Gastroesophageal sphincter (tissue), 4 donors: ENCODE data around the gene MLXIP. TPM values are rescaled to one million over a fixed set of nuclear protein-coding genes. Genes with fewer than 3 reads are reported as not detected.

Experiments used
- ATAC-seq: fragments of 150-250 bp; one replicate; pipeline ENCODE4 v1.9.1; 2016; ENCODE audit warnings: mild to moderate bottlenecking, moderate library complexity
- H3K27ac ChIP-seq, 4 donors: fragments of 200-600 bp; sonication (generic) in 3 of 4; 1 replicate in 3 of 4; 2 replicates in 1 of 4; pipeline ENCODE4 v1.5.1; 2016 to 2019
- H3K27me3 ChIP-seq: fragments of 200-600 bp; sonication (generic); one replicate; pipeline ENCODE4 v1.5.1; 2019
- H3K36me3 ChIP-seq, 2 donors: fragments of 200-600 bp; sonication (generic); one replicate each; pipeline ENCODE4 v1.5.1; 2019; ENCODE audit warnings: control low read depth in 1 of 2
- H3K4me1 ChIP-seq, 3 donors: fragments of 200-600 bp; sonication (generic); 1 replicate in 2 of 3; 2 replicates in 1 of 3; pipeline ENCODE4 v1.5.1; 2016 to 2019; ENCODE audit warnings: control low read depth in 2 of 3
- H3K4me3 ChIP-seq, 2 donors: fragments of 200-600 bp; sonication (generic); one replicate each; pipeline ENCODE4 v1.5.1; 2019; ENCODE audit warnings: mild to moderate bottlenecking in 1 of 2, moderate library complexity in 1 of 2
- H3K9me3 ChIP-seq, 3 donors: fragments of 200-600 bp; sonication (generic); one replicate each; pipeline ENCODE4 v1.5.1; 2017 to 2019; ENCODE audit warnings: control low read depth in 2 of 3
- EP300 ChIP-seq: sonication (generic); formaldehyde crosslinking; IDR thresholded peaks from one replicate; pipeline ENCODE4 v1.6.1; 2017; ENCODE audit warnings: antibody characterized with exemption, mild to moderate bottlenecking
- POLR2A ChIP-seq, 2 donors: fragments of 450-650 bp; IDR thresholded peaks; one replicate each; pipeline ENCODE4 v1.6.1; 2017; ENCODE audit warnings: antibody characterized with exemption in 2 of 2, mild to moderate bottlenecking in 2 of 2, moderate library complexity in 1 of 2
- POLR2AphosphoS5 ChIP-seq: sonication (generic); formaldehyde crosslinking; IDR thresholded peaks from one replicate; pipeline ENCODE4 v1.6.1; 2017; ENCODE audit warnings: antibody characterized with exemption
- WGBS, 2 donors: methylation state at CpG; one replicate each; pipeline ENCODE4 v1.1.5; 2018; ENCODE audit warnings: low coverage in 1 of 2; 5-methylcytosine and 5-hydroxymethylcytosine counted together
- total RNA-seq, 4 donors: library from RNA; depleted of rRNA; stranded (reverse); fragments of >200 nt; gene quantifications; one replicate each; pipeline ENCODE4 v1.1.0, GENCODE V29; 2016
- TF ChIP-seq, protein P1 (sequence below), 4 experiments: fragments of 200-600 bp in 2 of 4; fragments of 450-650 bp in 2 of 4; sonication (generic) in 1 of 4; IDR thresholded peaks; one replicate each; pipeline ENCODE4 v1.5.1; 2017 to 2019; ENCODE audit warnings: antibody characterized with exemption in 4 of 4, mild to moderate bottlenecking in 2 of 4, moderate library complexity in 2 of 4

Gene MLXIP
- total RNA-seq, 4 donors from 2014 or later = 28.8 to 87.4 (median 54.9) TPM

DNA sequence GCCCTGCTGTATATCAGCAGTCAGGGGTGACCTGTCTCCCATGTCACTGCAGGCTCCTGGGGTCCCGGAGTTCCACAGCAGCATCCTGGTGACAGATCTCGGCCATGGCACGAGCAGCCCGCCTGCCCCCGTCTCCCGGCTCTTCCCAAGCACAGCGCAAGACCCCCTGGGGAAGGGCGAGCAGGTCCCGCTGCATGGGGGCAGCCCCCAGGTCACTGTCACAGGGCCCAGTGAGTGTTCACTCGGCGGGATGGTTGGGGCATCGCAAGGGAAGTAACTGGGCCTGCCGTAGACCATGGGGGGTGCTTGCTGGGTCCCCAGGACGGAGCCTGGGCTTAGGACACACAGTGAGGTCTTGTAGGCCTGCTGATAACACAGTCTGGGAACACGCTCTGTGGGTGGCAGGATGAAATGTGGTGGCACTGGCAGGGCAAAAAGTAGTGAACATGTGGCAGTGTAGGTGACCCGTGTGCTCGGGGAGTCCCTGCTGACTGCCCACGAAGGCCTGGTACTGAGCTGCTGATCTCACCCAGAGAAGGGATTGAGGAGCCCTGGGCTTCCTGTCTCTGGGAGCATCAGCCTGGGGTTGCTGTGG is 57.0 kb downstream of the MLXIP start:
- Histone ChIP-seq H3K4me3 (no peak overlapping the region), H3K27ac (no peak overlapping the region), H3K27me3 (no peaks in the 10 kb centered on the region), H3K4me1 (no peaks in the 10 kb centered on the region), H3K36me3 (peaks cover 0 to 100% of the 10 kb centered on the region in 2 donors), H3K9me3 (no peaks in the 10 kb centered on the region)
- WGBS, 2 donors = no CpG with 5 or more reads among the region's 18 CpGs
- no peak for TF ChIP-seq POLR2A (IDR thresholded peaks at IDR 0.05)
- TF ChIP-seq, protein P1, sequence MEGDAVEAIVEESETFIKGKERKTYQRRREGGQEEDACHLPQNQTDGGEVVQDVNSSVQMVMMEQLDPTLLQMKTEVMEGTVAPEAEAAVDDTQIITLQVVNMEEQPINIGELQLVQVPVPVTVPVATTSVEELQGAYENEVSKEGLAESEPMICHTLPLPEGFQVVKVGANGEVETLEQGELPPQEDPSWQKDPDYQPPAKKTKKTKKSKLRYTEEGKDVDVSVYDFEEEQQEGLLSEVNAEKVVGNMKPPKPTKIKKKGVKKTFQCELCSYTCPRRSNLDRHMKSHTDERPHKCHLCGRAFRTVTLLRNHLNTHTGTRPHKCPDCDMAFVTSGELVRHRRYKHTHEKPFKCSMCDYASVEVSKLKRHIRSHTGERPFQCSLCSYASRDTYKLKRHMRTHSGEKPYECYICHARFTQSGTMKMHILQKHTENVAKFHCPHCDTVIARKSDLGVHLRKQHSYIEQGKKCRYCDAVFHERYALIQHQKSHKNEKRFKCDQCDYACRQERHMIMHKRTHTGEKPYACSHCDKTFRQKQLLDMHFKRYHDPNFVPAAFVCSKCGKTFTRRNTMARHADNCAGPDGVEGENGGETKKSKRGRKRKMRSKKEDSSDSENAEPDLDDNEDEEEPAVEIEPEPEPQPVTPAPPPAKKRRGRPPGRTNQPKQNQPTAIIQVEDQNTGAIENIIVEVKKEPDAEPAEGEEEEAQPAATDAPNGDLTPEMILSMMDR (IDR thresholded peaks at IDR 0.05) = no peak
- ATAC-seq = no peak

DNA sequence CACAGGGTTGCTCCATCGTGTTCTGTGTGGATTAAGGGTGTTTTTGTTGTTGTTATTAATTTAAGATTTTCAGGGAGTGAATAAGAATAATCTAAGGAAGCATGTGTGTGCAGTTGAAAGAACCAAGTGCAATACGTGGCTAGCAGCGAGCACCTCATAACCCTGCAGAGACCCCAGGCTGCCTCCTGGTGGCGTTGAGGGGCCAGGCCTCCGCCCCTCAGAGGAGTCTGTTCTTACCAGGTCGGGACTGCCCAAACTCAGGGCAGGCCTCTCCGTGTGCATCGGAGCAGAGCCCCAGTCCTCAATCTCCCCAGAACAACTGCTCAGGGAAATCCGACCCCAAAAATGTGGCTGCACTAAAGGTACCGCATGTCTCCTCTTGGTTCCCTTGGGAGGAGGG is 58.7 kb downstream of the MLXIP start:
- no peaks in the 10 kb centered on the region for H3K4me1 ChIP-seq
- H3K27ac ChIP-seq = no peak overlapping the region
- no peak overlapping the region for H3K4me3 ChIP-seq
- TF ChIP-seq, protein P1 (IDR thresholded peaks at IDR 0.05) = no peak
- TF ChIP-seq POLR2A (IDR thresholded peaks at IDR 0.05) = no peak
- no peaks in the 10 kb centered on the region for H3K27me3 ChIP-seq
- ATAC-seq = no peak
- WGBS, 2 donors = 48 to 67% methylated on average over 3 to 5 of the region's 10 CpGs
- H3K9me3 ChIP-seq = no peaks in the 10 kb centered on the region
- H3K36me3 ChIP-seq = peaks cover 0 to 100% of the 10 kb centered on the region in 2 donors

DNA sequence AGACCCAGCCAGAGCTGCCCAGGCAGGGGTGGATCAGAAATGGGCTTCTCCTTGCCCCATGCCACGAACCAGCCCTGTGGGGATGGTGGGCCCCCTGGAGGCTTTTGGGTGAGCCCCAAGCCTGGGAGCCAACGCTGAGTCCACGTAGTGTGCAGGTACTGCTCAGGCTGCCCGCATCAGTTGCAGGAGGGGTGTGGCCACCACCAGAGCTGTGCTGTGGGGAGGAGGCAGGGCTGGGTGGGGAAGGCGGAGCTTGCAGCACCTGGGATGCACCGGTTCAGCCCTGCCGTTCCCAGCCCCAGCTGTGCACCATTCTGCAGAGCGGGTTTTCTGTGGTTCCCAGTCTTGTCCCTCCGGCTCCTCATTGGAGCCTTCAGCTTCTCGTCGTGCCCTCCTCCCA is 59.1 kb downstream of the MLXIP start:
- H3K27me3 ChIP-seq = no peaks in the 10 kb centered on the region
- H3K4me1 ChIP-seq = no peaks in the 10 kb centered on the region
- no peak overlapping the region for H3K4me3 ChIP-seq
- no peak for ATAC-seq
- no CpG with 5 or more reads among the region's 11 CpGs for WGBS, 2 donors
- peaks cover 0 to 100% of the 10 kb centered on the region in 2 donors for H3K36me3 ChIP-seq
- no peak overlapping the region for H3K27ac ChIP-seq
- H3K9me3 ChIP-seq = no peaks in the 10 kb centered on the region
- TF ChIP-seq POLR2AphosphoS5 = no peak
- TF ChIP-seq EP300 = no peak
- TF ChIP-seq POLR2A (IDR thresholded peaks at IDR 0.05) = no peak
- TF ChIP-seq, protein P1 (IDR thresholded peaks at IDR 0.05) = no peak

DNA sequence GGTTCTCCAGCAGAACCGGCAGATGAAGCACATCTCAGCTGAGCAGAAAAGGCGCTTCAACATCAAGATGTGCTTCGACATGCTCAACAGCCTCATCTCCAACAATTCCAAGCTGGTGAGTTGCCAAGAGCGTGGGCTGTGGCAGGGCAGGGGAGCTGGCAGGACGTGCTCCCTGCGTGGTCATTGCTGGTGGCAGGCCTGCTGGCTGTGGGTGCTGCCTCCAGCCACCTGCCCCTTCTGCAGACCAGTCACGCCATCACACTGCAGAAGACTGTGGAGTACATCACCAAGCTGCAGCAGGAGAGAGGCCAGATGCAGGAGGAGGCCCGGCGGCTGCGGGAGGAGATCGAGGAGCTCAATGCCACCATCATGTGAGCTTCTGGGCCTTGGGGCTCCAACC is 59.6 kb downstream of the MLXIP start:
- no peak overlapping the region for H3K27ac ChIP-seq
- H3K27me3 ChIP-seq = no peaks in the 10 kb centered on the region
- no peaks in the 10 kb centered on the region for H3K9me3 ChIP-seq
- H3K36me3 ChIP-seq = peaks cover 0 to 100% of the 10 kb centered on the region in 2 donors
- no peak for ATAC-seq
- H3K4me1 ChIP-seq = no peaks in the 10 kb centered on the region
- H3K4me3 ChIP-seq = no peak overlapping the region
- WGBS, 2 donors = no CpG with 5 or more reads among the region's 11 CpGs
- no peak for TF ChIP-seq POLR2A (IDR thresholded peaks at IDR 0.05)
- TF ChIP-seq POLR2AphosphoS5 = no peak
- TF ChIP-seq EP300 = no peak
- TF ChIP-seq, protein P1 (IDR thresholded peaks at IDR 0.05) = no peak

DNA sequence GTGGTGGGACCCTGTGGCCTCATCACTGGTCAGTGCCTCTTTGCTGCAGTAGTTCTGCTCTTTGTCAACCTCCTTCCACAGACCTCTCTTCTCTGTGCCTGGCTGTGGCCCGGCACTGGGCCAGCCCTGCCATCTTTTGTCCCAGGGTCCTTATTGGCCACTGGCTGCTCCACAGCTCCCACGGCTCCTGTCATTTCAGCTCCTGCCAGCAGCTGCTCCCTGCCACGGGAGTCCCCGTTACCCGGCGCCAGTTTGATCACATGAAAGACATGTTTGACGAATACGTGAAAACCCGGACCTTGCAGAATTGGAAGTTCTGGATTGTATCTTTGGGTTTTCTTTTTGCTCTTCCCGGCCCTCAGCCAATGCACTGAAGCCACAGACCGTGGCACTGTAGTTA is 60.1 kb downstream of the MLXIP start:
- Histone ChIP-seq H3K27ac (no peak overlapping the region), H3K27me3 (no peaks in the 10 kb centered on the region), H3K4me1 (no peaks in the 10 kb centered on the region), H3K4me3 (no peak overlapping the region), H3K9me3 (no peaks in the 10 kb centered on the region), H3K36me3 (peaks cover 0 to 100% of the 10 kb centered on the region in 2 donors)
- 87 to 89% methylated on average over 5 to 10 of the region's 11 CpGs for WGBS, 2 donors
- TF ChIP-seq POLR2A (IDR thresholded peaks at IDR 0.05) (no peak), EP300 (no peak)
- ATAC-seq = no peak
